Stimulated activated CD4-positive, alpha-beta T cell treated with anti-CD3 and anti-CD28 coated beads, Interleukin-15, amount 100 ng/mL, for 24 hours (primary cell): ENCODE data around the gene PDZK1IP1.
A peak's percentile ranks its signal among the peaks of the same experiment; 100 is the strongest.
"Not testable (repeated sequence)": the region's sequence is repeated elsewhere in the genome, so short reads cannot be mapped to it uniquely, and the experiment has no call there.

Experiments used
- DNase-seq: peaks from one replicate; pipeline ENCODE4 v3.0.0-alpha.2; 2020

The PDZK1IP1 gene

GRCh38 chr1:47195981-47196380, 6.1 kb upstream of the PDZK1IP1 start:
- DNase-seq: not testable (repeated sequence)

- DNase-seq: no peak
Observed at GRCh38 chr1:47194311-47194710, 4.5 kb upstream of the PDZK1IP1 start.

- DNase-seq: not testable (repeated sequence)
Observed at GRCh38 chr1:47193496-47193895, 3.7 kb upstream of the PDZK1IP1 start.

- DNase-seq: peak; percentile 76
Observed at GRCh38 chr1:47192458-47193384, 2.9 kb upstream of the PDZK1IP1 start.

GRCh38 chr1:47191940-47192457, 2.2 kb upstream of the PDZK1IP1 start:
- no peak for DNase-seq

GRCh38 chr1:47190857-47191256, 1.0 kb upstream of the PDZK1IP1 start:
- no peak for DNase-seq

- no peak for DNase-seq
Observed at GRCh38 chr1:47190509-47190855, 646 bp upstream of the PDZK1IP1 start.

- no peak for DNase-seq
Observed at GRCh38 chr1:47188791-47189785, 748 bp downstream of the PDZK1IP1 start.

GRCh38 chr1:47187926-47188250, 1.9 kb downstream of the PDZK1IP1 start:
- no peak for DNase-seq

- DNase-seq: no peak
Observed at GRCh38 chr1:47187231-47187925, 2.5 kb downstream of the PDZK1IP1 start.

GRCh38 chr1:47186267-47187185, 3.3 kb downstream of the PDZK1IP1 start:
- DNase-seq: no peak

- DNase-seq: no peak
Observed at GRCh38 chr1:47184822-47185677, 4.8 kb downstream of the PDZK1IP1 start.

- DNase-seq: no peak
Observed at GRCh38 chr1:47184090-47184821, 5.6 kb downstream of the PDZK1IP1 start.

GRCh38 chr1:47183308-47184089, 6.3 kb downstream of the PDZK1IP1 start:
- no peak for DNase-seq

GRCh38 chr1:47182676-47183235, 7.1 kb downstream of the PDZK1IP1 start:
- no peak for DNase-seq

GRCh38 chr1:47181955-47182675, 7.7 kb downstream of the PDZK1IP1 start:
- no peak for DNase-seq

- no peak for DNase-seq
Observed at GRCh38 chr1:47181095-47181954, 8.5 kb downstream of the PDZK1IP1 start.
